ENCODE results near the gene GAS7. TPM values are rescaled to one million over a fixed set of nuclear protein-coding genes. Genes with fewer than 3 reads are reported as not detected.
"Not testable (repeated sequence)": the region's sequence is repeated elsewhere in the genome, so short reads cannot be mapped to it uniquely, and the experiment has no call there.

GAS7 gene
- total and polyA plus RNA-seq, 9 of the 15 experiments (the other 6 are each of a cell fraction or from before 2014, with no cell fraction given), result 0.11 to 0.33 TPM; not detected in 7

GRCh38 chr17:10019941-10020451 lies 178.4 kb downstream of the GAS7 start:
- H3K27ac ChIP-seq (ENCODE audit: extremely low read depth, low read depth, low read length), result no peak overlapping the region
- H3K4me1 ChIP-seq (replicated peaks in 1 of 2; ENCODE audit: control insufficient read depth in 2 of 2, insufficient read depth in 2 of 2, low read length in 2 of 2), result no peaks in the 10 kb centered on the region
- BruUV-seq (replicated peaks), result no TSS peak
- no peaks in the 10 kb centered on the region for H3K36me3 ChIP-seq (ENCODE audit: control insufficient read depth, insufficient read depth, low read length)
- no peaks in the 10 kb centered on the region for H3K9me1 ChIP-seq (ENCODE audit: control insufficient read depth, insufficient read depth, low read length)
- FAIRE-seq (no peak), DNase-seq (ENCODE audit: extremely low read depth in 1 of 4, low spot score in 3 of 4) (no peak), ATAC-seq (no peak)
- H3K4me3 ChIP-seq, result no peak overlapping the region
- H2AFZ ChIP-seq (ENCODE audit: low read depth, low read length), result no peak overlapping the region
- H3K79me2 ChIP-seq (ENCODE audit: control insufficient read depth, insufficient read depth, low read length), result no peaks in the 10 kb centered on the region
- H3K9me3 ChIP-seq (replicated peaks; ENCODE audit: control insufficient read depth, insufficient read depth, low read depth, low read length), result no peaks in the 10 kb centered on the region
- intact Hi-C loops (cut with micrococcal nuclease) (no loop called here), in situ Hi-C loops (cut with MboI) (no loop called here)
- no peak overlapping the region for H3K4me2 ChIP-seq (ENCODE audit: insufficient read depth, low read length)
- CTCF ChIA-PET (ENCODE audit: low intra/inter-chr PET ratio), result no interaction called here
- no peak overlapping the region for H3K9ac ChIP-seq (ENCODE audit: insufficient read depth in 1 of 2, low read depth in 2 of 2, low read length in 2 of 2)
- H3K27me3 ChIP-seq (ENCODE audit: control insufficient read depth in 2 of 2, insufficient read depth in 2 of 2, low read length in 2 of 2), result peaks cover 0 to 19% of the 10 kb centered on the region in 2 experiments; a peak in 3 of 5 replicates
- no peaks in the 10 kb centered on the region for H4K20me1 ChIP-seq (replicated peaks; ENCODE audit: control insufficient read depth, insufficient read depth, low read length)
- 1% methylated on average over 6 of the region's 9 CpGs for WGBS (ENCODE audit: insufficient coverage, low coverage, missing lambda C conversion rate)
- TF ChIP-seq NRF1 (conservative IDR thresholded peaks at IDR 0.05 in 1 of 2, IDR thresholded peaks at IDR 0.05 in 1 of 2) (peak; percentile 49 to 57; a peak in 3 of 4 replicates), MED1 (CRISPR knock-in tag; IDR thresholded peaks at IDR 0.05; ENCODE audit: borderline replicate concordance) (no peak)
- POLR2A ChIA-PET, result no interaction called here

DNA sequence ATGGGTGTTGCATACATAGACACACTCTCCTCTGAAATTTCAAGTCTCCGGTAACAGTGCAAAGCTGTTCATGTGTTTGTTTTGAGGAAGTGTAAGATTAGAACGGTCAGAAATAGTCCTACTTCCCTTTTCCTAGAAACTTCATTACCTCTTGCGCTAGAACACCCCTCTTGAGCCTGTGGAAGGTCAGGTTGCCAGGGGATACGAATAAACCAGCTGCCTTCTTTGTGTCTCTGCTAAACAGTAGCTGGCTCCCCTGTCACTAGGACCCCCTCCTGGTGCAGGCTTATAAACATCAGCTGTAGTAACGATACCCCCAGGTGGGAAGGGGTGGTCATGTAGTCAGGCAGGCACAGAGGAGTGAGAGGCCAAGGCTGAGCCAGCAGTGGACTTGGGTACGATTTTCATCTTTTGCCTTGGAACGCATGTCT lies 179.9 kb downstream of the GAS7 start:
- no peak overlapping the region for H2AFZ ChIP-seq (ENCODE audit: low read depth, low read length)
- in situ Hi-C loops (cut with MboI), result no loop called here
- no peak overlapping the region for H3K4me3 ChIP-seq
- 0% methylated on average over 4 of the region's 7 CpGs for WGBS (ENCODE audit: insufficient coverage, low coverage, missing lambda C conversion rate)
- ChIA-PET POLR2A (no interaction called here), CTCF (ENCODE audit: low intra/inter-chr PET ratio) (no interaction called here)
- H3K36me3 ChIP-seq (ENCODE audit: control insufficient read depth, insufficient read depth, low read length), result no peaks in the 10 kb centered on the region
- no peaks in the 10 kb centered on the region for H3K9me3 ChIP-seq (replicated peaks; ENCODE audit: control insufficient read depth, insufficient read depth, low read depth, low read length)
- H3K79me2 ChIP-seq (ENCODE audit: control insufficient read depth, insufficient read depth, low read length), result no peaks in the 10 kb centered on the region
- H3K9me1 ChIP-seq (ENCODE audit: control insufficient read depth, insufficient read depth, low read length), result no peaks in the 10 kb centered on the region
- no peaks in the 10 kb centered on the region for H4K20me1 ChIP-seq (replicated peaks; ENCODE audit: control insufficient read depth, insufficient read depth, low read length)
- FAIRE-seq, result no peak
- no peak overlapping the region for H3K27ac ChIP-seq (ENCODE audit: extremely low read depth, low read depth, low read length)
- ATAC-seq, result no peak
- no TSS peak for BruUV-seq (replicated peaks)
- no peak overlapping the region for H3K4me2 ChIP-seq (ENCODE audit: insufficient read depth, low read length)
- TF ChIP-seq SPI1 (IDR thresholded peaks at IDR 0.05; ENCODE audit: borderline replicate concordance, low read depth, low read length), result peak; percentile 82; the same call in 1 of the 2 replicates
- TF ChIP-seq RFX1 (IDR thresholded peaks at IDR 0.05), result peak; percentile 34; the same call in 1 of the 2 replicates
- TF ChIP-seq XRCC5 (IDR thresholded peaks at IDR 0.05; ENCODE audit: low read depth, low read length), result no peak
- no peak for DNase-seq (ENCODE audit: extremely low read depth in 1 of 4, low spot score in 3 of 4)
- intact Hi-C loops (cut with micrococcal nuclease), result no loop called here
- peaks cover 0 to 19% of the 10 kb centered on the region in 2 experiments; a peak in 3 of 5 replicates for H3K27me3 ChIP-seq (ENCODE audit: control insufficient read depth in 2 of 2, insufficient read depth in 2 of 2, low read length in 2 of 2)
- H3K4me1 ChIP-seq (replicated peaks in 1 of 2; ENCODE audit: control insufficient read depth in 2 of 2, insufficient read depth in 2 of 2, low read length in 2 of 2), result no peaks in the 10 kb centered on the region
- no peak overlapping the region for H3K9ac ChIP-seq (ENCODE audit: insufficient read depth in 1 of 2, low read depth in 2 of 2, low read length in 2 of 2)

- not testable (repeated sequence) for BruUV-seq (replicated peaks)
Measured at GRCh38 chr17:10016958-10017570, 181.3 kb downstream of the GAS7 start.

More at GRCh38 chr17:10016958-10017570, 181.3 kb downstream of the GAS7 start:
- in situ Hi-C loops (cut with MboI); H3K9me3 ChIP-seq (replicated peaks; ENCODE audit: control insufficient read depth, insufficient read depth, low read depth, low read length); H3K4me3 ChIP-seq; FAIRE-seq; H3K4me1 ChIP-seq (replicated peaks in 1 of 2; ENCODE audit: control insufficient read depth in 2 of 2, insufficient read depth in 2 of 2, low read length in 2 of 2); H3K36me3 ChIP-seq (ENCODE audit: control insufficient read depth, insufficient read depth, low read length); H4K20me1 ChIP-seq (replicated peaks; ENCODE audit: control insufficient read depth, insufficient read depth, low read length); CTCF ChIA-PET (ENCODE audit: low intra/inter-chr PET ratio); H3K9ac ChIP-seq (ENCODE audit: insufficient read depth in 1 of 2, low read depth in 2 of 2, low read length in 2 of 2); H2AFZ ChIP-seq (ENCODE audit: low read depth, low read length); H3K27ac ChIP-seq (ENCODE audit: extremely low read depth, low read depth, low read length); H3K79me2 ChIP-seq (ENCODE audit: control insufficient read depth, insufficient read depth, low read length); H3K9me1 ChIP-seq (ENCODE audit: control insufficient read depth, insufficient read depth, low read length); intact Hi-C loops (cut with micrococcal nuclease); ATAC-seq; H3K4me2 ChIP-seq (ENCODE audit: insufficient read depth, low read length); DNase-seq (ENCODE audit: extremely low read depth in 1 of 4, low spot score in 3 of 4): not testable (repeated sequence)
- 0% methylated on average over 11 of the region's 14 CpGs for WGBS (ENCODE audit: insufficient coverage, low coverage, missing lambda C conversion rate)
- peaks cover 0 to 11% of the 10 kb centered on the region in 2 experiments; a peak in 2 of 5 replicates for H3K27me3 ChIP-seq (ENCODE audit: control insufficient read depth in 2 of 2, insufficient read depth in 2 of 2, low read length in 2 of 2)
- POLR2A ChIA-PET, result interaction anchor here (0.6 kb wide), 1 partner anchor 37 kb away, joined by 3 read pairs; no protein-coding TSS in a partner anchor
